ENCODE data around the gene GPR26. TPM values are rescaled to one million over a fixed set of nuclear protein-coding genes. Genes with fewer than 3 reads are reported as not detected.

The GPR26 gene
- total RNA-seq, 1 donor from 2014 or later = not detected

- H3K4me1 Mint-ChIP-seq = peaks cover 13% of the 10 kb centered on the region
- TF ChIP-seq, protein P1, sequence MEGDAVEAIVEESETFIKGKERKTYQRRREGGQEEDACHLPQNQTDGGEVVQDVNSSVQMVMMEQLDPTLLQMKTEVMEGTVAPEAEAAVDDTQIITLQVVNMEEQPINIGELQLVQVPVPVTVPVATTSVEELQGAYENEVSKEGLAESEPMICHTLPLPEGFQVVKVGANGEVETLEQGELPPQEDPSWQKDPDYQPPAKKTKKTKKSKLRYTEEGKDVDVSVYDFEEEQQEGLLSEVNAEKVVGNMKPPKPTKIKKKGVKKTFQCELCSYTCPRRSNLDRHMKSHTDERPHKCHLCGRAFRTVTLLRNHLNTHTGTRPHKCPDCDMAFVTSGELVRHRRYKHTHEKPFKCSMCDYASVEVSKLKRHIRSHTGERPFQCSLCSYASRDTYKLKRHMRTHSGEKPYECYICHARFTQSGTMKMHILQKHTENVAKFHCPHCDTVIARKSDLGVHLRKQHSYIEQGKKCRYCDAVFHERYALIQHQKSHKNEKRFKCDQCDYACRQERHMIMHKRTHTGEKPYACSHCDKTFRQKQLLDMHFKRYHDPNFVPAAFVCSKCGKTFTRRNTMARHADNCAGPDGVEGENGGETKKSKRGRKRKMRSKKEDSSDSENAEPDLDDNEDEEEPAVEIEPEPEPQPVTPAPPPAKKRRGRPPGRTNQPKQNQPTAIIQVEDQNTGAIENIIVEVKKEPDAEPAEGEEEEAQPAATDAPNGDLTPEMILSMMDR (IDR thresholded peaks at IDR 0.05; ENCODE audit: unreplicated experiment) = no peak
- H3K4me3 Mint-ChIP-seq = no peak overlapping the region
- no peak overlapping the region for H3K27ac Mint-ChIP-seq
- no peaks in the 10 kb centered on the region for H3K36me3 Mint-ChIP-seq
- H3K9me3 Mint-ChIP-seq = no peaks in the 10 kb centered on the region
- H3K27me3 Mint-ChIP-seq (ENCODE audit: low read depth) = peaks cover 2% of the 10 kb centered on the region
- no peak for DNase-seq (ENCODE audit: low spot score in 2 of 2, unreplicated experiment in 2 of 2)
These were observed 75.0 kb downstream of the GPR26 start for GRCh38 chr10:123741146-123741545.

DNA sequence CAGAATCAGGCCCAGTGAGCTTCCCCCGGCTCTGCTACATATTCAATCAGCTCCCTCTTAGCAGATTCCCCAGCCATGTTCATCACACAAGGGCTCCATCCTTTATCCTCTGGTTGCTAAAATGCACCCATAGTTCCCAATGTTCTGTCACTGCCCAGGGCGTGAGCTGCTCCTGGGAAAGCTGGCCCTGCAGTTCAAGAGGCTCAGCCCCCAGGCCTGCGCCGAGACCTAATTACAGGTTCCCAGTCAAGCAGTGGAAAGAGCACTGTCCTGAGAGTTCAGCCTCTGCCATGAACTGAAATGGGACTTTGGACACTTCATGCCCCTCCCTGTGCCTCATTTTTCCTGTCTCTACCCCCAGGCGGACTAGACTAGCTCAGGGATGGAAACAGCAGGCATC is 75.6 kb downstream of the GPR26 start:
- Mint-ChIP-seq H3K9me3 (no peaks in the 10 kb centered on the region), H3K27ac (no peak overlapping the region), H3K27me3 (ENCODE audit: low read depth) (peaks cover 2% of the 10 kb centered on the region)

GRCh38 chr10:123742751-123743440 is 76.7 kb downstream of the GPR26 start:
- Mint-ChIP-seq H3K27me3 (ENCODE audit: low read depth) (peaks cover 2% of the 10 kb centered on the region), H3K4me3 (no peak overlapping the region), H3K27ac (no peak overlapping the region), H3K9me3 (no peaks in the 10 kb centered on the region), H3K36me3 (no peaks in the 10 kb centered on the region), H3K4me1 (peaks cover 13% of the 10 kb centered on the region)
- no peak for DNase-seq (ENCODE audit: low spot score in 2 of 2, unreplicated experiment in 2 of 2)
- TF ChIP-seq, protein P1 (IDR thresholded peaks at IDR 0.05; ENCODE audit: unreplicated experiment) = no peak

More for the DNA sequence above, 75.6 kb downstream of the GPR26 start:
- H3K36me3 Mint-ChIP-seq = no peaks in the 10 kb centered on the region
- peaks cover 13% of the 10 kb centered on the region for H3K4me1 Mint-ChIP-seq
- DNase-seq (ENCODE audit: low spot score in 2 of 2, unreplicated experiment in 2 of 2) = no peak
- H3K4me3 Mint-ChIP-seq = no peak overlapping the region
- TF ChIP-seq, protein P1 (IDR thresholded peaks at IDR 0.05; ENCODE audit: unreplicated experiment) = no peak

DNA sequence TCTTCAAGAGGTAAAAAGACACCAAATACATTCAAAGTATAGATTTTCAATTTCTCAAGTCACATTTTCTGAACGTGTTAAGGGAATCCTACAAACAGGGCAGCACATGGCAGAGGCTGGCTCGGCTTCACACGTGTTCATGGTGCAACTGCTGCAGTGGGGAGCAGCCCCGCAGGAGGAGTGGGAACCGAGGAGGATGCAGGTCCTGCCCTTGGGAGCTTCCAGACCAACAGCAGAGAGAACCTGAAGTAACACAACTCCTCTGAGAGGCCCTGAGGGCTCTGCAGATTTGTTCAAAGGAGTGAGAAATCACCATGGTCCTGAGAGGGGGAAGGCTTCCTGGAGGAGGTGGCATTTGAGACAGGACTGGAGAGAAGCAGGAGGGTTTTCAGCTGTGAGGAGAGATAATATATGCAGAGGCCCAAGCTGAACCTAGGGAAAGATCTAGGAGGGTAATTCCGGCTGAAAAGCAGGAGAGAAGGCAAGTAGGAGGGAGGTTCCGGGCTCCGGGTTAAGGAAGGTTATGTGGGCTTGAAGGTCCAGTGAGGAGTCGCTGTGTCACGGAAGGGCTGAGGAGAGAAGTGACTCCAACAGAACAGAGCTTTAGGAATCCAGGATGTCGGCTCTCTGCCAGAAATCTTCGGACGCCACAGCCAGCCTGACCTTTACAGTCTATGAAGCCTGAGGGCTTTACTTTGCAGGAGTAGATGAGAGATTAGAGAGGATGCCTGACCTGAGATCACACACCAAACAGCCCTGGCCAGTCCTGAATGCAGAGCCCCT is 77.5 kb downstream of the GPR26 start:
- peaks cover 13% of the 10 kb centered on the region for H3K4me1 Mint-ChIP-seq
- H3K4me3 Mint-ChIP-seq = no peak overlapping the region
- no peak for DNase-seq (ENCODE audit: low spot score in 2 of 2, unreplicated experiment in 2 of 2)
- no peaks in the 10 kb centered on the region for H3K9me3 Mint-ChIP-seq
- peak overlapping the region; percentile 16 for H3K27ac Mint-ChIP-seq
- TF ChIP-seq, protein P1 (IDR thresholded peaks at IDR 0.05; ENCODE audit: unreplicated experiment) = no peak
- peaks cover 2% of the 10 kb centered on the region for H3K27me3 Mint-ChIP-seq (ENCODE audit: low read depth)
- no peaks in the 10 kb centered on the region for H3K36me3 Mint-ChIP-seq

GRCh38 chr10:123744224-123744536 is 78.0 kb downstream of the GPR26 start:
- TF ChIP-seq, protein P1 (IDR thresholded peaks at IDR 0.05; ENCODE audit: unreplicated experiment) = no peak
- Mint-ChIP-seq H3K4me3 (no peak overlapping the region), H3K4me1 (peaks cover 13% of the 10 kb centered on the region), H3K27me3 (ENCODE audit: low read depth) (peaks cover 2% of the 10 kb centered on the region), H3K9me3 (no peaks in the 10 kb centered on the region), H3K27ac (peak overlapping the region; percentile 16), H3K36me3 (no peaks in the 10 kb centered on the region)
- DNase-seq (ENCODE audit: low spot score in 2 of 2, unreplicated experiment in 2 of 2) = no peak

Other genes with a start within 250 kb of the GPR26 start
- gene CPXM2, start 225.5 kb downstream of the GPR26 start, total RNA-seq = 0.53 to 0.92 TPM (median 0.86 TPM) in 3 replicates

Data from mesothelial cell of epicardium (in vitro differentiated cells).